AG10803 (cell line): ENCODE measurements around the gene FAM13A.

Experiments used
- DNase-seq: peaks from one replicate; pipeline ENCODE4 v3.0.0; 2010; ENCODE audit warnings: low read depth
- H3K4me3 ChIP-seq: 2 replicates; pipeline ENCODE4 v1.5.1; 2011; ENCODE audit warnings: mild to moderate bottlenecking, low read length, control low read depth
- CTCF ChIP-seq: conservative IDR thresholded peaks from 2 replicates; pipeline ENCODE4 v1.5.1; 2011; ENCODE audit warnings: mild to moderate bottlenecking, low read length, control low read depth, inconsistent platforms

FAM13A gene

GRCh38 chr4:88713782-88714181 lies 343.2 kb downstream of the FAM13A start:
- DNase-seq, result no peak
- TF ChIP-seq CTCF, result no peak
- H3K4me3 ChIP-seq, result no peak overlapping the region

GRCh38 chr4:88709989-88710388 lies 347.0 kb downstream of the FAM13A start:
- TF ChIP-seq CTCF, result no peak
- no peak overlapping the region for H3K4me3 ChIP-seq
- no peak for DNase-seq

DNA sequence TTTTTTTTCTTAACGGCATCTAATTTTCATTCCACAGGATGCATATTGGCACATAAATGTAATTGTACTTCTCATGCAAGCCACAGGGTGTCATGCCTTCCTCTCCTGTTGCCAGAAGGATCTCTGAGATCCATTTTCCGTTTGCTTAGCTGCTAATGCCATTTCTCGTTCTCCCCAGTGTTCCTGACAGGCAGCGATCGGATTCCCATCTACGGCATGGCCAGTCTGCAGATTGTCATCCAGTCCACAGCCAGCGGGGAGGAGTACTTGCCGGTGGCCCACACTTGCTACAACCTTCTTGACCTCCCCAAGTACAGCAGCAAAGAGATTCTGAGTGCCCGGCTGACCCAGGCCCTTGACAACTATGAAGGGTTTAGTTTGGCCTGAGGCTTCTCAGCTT lies 350.4 kb downstream of the FAM13A start:
- TF ChIP-seq CTCF, result peak; percentile 80

GRCh38 chr4:88705805-88706492 lies 351.0 kb downstream of the FAM13A start:
- DNase-seq, result peak; percentile 58
- no peak for TF ChIP-seq CTCF
- H3K4me3 ChIP-seq, result no peak overlapping the region

More for the DNA sequence above, 350.4 kb downstream of the FAM13A start:
- no peak overlapping the region for H3K4me3 ChIP-seq
- peak; percentile 76 for DNase-seq

DNA sequence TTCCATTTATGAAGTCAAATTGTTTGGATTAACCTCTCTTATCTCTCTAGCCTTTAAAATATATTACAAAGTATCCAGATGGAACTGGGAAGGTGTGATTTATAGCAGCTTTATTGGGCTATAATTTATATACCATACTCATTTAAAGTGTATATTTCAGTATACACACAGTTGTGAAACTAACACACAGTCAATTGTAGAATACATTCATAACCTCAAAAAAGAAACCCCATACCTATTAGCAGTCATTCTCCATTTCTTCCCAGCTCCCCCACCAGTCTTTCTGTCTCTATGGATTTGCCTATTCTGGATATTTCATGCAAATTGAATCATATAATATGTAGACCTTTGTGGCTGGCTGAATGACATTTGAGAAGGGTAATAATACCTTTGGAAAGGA lies 351.8 kb downstream of the FAM13A start:
- no peak overlapping the region for H3K4me3 ChIP-seq
- no peak for DNase-seq
- no peak for TF ChIP-seq CTCF

DNA sequence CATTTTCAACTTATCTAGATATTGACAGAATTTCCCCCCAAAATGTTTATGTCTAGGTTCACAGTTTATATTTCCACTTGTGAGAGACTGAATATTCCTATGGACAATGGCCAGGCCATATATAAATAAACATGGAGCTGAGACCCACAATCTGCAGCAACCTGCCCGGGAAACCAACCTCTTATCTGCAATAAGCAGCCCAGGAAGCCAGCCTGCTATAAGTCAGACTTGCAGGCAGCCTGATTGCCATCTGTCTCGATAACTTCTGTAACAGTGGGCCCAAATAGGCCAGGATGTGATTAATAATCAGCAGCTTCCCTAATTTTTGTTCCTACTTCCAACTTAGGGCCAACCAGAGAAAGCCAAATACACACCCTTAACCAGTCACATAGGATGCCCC lies 354.2 kb downstream of the FAM13A start:
- no peak overlapping the region for H3K4me3 ChIP-seq
- DNase-seq, result no peak
- TF ChIP-seq CTCF, result no peak

GRCh38 chr4:88698519-88698918 lies 358.5 kb downstream of the FAM13A start:
- H3K4me3 ChIP-seq, result no peak overlapping the region
- DNase-seq, result no peak
- no peak for TF ChIP-seq CTCF
